Stimulated activated naive CD4-positive, alpha-beta T cell (primary cell): ENCODE results near the gene PDE8B.

Experiments
- DNase-seq, 6 experiments: peaks; one replicate each; lab custom pipeline; 2025; lab: John Stamatoyannopoulos, UW

Gene PDE8B

GRCh38 chr5:77186652-77187370 lies 23.7 kb upstream of the PDE8B start:
- DNase-seq: no peak

GRCh38 chr5:77189421-77189820 lies 21.1 kb upstream of the PDE8B start:
- no peak for DNase-seq

DNA sequence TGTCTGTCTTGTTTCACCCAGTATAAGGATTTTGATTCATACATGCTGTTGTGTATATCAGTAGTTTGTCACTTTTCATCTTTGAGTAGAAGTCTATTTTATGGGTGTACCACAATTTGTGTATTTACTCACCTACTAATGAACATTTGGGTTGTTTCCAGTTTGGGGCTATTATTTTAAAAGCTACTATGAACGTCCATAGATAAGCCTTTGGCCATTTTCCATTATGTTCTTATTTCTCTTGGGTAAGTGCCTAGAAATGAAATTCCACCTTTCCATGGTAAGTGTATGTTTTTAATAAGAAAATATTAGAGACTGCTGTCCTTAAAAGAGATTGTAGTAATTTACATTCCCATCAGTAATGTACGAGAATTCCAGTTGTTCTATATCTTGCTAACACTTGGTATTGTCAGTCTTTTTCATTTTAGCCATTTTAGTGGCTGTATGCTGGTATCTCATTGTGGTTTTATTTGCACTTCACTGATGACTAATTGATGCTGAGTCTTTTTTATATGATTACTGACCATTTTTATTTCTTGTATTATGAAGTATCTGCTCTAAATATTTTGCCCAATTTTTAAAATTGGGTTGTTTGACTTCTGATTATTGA lies 17.9 kb upstream of the PDE8B start:
- no peak for DNase-seq

DNA sequence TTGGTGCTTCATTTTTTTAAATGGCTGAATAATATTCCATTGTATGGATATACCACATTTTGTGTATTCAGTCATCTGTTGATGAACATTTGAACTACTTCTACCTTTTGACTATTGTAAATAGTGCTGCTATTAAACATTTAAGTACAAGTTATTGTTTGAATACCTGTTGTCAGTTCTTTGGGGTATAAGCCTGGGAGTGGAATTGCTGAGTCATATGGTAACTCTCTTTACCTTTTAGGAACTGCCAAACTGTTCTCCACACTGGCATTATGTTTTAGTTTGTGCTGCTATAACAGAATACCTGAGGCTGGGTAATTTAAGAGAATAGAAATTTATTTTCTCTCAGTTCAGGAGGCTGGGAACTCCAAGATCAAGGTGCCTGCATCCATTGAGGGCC lies 15.7 kb upstream of the PDE8B start:
- DNase-seq: no peak

DNA sequence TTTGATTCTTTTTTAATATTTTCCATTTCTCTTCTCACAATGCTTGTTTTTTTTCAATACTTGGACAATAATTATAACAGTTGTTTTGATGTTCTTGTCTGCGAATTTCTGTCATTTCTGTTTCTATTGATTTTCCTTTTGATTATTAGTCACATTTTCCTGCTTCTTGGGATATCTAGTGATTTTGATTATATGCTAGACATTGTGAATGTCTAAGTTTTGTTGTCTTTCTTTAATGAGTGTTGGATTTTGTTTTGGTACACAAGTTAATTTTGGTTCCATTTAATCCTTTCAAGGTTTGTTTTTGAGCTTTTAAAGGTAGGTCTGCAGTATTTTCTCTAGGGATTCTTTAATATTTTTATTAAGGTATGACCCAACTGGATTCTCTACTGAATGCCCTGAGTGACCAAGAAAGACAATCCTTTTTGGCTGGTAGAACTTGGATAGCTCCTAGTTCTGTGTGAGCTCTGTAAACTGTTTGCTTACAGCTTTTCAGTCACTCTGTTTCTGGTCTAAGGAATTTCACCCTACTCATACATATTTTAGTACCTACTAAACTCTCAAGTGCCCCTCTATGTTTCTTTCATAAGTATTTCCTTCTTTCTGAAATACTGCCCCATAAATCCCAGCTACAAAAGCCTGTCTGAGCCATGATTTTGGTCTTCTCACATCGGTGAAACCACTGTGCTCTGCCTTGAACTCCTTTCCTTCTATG lies 12.5 kb upstream of the PDE8B start:
- no peak for DNase-seq

GRCh38 chr5:77200663-77201062 lies 9.8 kb upstream of the PDE8B start:
- no peak for DNase-seq

DNA sequence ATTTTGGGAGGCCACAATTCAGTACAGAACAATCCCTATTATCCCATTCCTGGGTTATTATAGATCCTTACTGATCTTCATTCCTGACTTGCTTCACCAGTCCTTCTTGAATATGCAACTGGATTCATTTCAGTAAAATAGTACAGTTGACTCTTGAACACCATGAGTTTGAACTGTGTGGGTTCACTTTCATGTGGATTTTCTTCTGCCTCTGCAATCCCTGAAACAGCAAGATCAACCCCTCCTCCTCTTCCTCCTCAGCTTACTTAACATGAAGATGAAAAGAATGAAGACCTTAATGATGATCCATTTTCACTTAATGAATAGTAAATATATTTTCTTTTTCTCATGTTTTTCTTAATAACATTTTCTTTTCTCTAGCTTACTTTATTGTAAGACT lies 8.3 kb upstream of the PDE8B start:
- peak in 1 of 6 experiments; percentile 3 for DNase-seq

DNA sequence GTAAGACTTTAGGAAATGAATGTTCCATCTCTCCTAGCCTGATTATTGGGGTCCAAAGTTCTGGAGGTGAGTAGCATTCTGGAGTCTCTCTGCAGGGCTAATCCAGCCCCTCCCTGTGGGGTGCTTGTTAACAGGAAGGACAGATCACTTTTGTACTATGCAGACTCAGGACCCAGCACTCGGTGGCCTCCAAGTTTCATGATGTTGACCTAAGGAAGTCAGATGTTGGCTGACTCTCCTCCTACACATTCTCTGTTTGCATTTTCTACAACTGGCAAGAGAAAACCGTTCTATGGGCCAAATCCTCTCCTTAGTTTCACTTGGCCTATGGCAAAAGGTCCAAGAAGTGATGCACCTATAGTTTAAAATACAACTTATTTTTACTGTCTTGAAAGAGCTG lies 5.5 kb upstream of the PDE8B start:
- no peak for DNase-seq

DNA sequence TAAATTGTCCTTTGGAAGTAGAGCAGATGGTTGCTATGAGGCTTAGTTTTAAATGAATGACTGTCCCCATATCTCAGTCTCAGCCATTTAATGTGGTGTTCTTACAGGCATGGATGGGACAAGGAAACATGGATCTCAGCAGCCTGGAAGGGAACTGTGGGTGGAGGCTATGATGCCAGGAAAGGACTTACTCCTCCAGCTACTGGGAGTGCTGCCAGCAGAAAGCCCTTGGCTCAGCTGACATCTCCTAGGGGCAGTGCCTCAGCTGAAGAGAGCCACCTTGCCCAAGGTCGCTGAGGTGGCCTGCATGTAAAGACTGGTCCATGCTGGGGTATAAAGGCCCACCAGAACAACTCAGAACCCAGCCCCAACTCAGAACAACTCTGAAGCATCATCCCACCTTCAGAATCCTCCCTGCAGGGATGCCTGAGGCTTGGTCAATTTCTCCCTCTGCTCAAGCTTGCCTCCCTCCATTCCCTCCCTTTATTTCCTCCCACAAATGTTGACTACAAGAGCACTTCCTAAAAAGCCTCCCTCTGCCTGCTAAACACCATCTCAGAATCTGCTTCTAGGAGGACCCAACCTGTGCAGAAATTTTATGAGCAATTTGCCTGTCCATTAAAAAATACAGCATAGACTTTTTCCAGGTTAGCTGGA lies 1.8 kb upstream of the PDE8B start:
- no peak for DNase-seq

GRCh38 chr5:77209495-77210090 lies 887 bp upstream of the PDE8B start:
- DNase-seq: no peak

DNA sequence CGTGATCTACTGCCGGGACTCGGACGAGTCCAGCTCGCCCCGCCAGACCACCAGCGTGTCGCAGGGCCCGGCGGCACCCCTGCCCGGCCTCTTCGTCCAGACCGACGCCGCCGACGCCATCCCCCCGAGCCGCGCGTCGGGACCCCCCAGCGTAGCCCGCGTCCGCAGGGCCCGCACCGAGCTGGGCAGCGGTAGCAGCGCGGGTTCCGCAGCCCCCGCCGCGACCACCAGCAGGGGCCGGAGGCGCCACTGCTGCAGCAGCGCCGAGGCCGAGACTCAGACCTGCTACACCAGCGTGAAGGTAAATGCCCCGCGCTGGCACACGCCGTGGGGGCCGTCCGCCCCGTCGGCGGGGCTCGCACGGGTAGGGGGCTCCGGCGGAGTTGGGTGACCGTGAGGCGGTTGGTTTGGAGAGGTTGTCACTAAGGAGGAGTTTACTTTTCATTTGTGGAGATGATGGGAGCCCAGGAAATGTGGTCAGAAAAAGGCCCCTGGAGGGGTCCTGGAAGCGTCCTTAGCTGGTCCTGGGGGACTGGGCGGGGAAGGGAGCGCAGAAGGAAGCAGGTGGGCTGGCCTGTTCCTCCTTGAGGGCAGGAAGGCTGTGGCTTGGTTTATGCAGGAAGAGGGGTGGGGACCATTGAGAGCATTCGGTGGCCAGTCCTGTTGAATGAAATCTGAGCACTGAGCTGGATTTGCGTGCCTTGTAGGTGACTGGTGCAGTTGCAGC lies 647 bp downstream of the PDE8B start:
- peak in 2 of 6 experiments; percentile 4 to 21 for DNase-seq

DNA sequence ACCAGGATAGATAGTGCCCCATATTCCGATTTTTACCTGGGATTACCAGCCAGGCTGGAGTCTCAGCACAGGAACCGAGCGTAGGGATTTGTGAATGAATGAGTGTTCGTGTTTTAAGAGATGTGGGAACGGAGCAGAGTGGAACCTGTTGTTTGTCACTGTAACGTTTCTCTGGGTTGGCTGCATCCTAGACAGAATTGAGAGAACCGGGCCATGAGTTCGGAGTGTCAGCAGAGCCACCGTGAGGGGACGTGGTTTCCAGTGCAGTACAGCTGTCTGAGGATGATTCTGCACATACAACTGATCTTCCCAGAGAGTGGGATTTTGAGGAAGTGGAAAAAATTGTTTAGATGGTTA lies 1.2 kb downstream of the PDE8B start:
- no peak for DNase-seq

DNA sequence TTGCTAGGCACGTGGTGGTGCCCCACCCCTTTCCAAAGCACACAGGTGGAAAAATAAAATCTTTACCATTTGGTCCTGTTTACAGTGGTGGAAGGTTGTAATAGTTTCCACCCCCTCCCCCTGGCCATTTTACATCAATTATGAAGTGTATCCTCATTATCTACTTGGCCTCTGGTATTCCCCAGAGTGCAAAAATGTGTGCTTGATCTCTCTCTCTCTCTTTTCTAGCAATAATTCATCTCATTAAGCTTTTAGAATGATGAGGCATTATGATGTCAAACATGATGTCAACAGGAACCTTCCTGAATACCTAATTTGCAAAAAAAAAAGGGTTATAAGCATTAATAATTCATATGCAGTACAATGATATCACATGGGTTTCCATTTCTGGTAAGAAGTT lies 3.1 kb downstream of the PDE8B start:
- DNase-seq: no peak

DNA sequence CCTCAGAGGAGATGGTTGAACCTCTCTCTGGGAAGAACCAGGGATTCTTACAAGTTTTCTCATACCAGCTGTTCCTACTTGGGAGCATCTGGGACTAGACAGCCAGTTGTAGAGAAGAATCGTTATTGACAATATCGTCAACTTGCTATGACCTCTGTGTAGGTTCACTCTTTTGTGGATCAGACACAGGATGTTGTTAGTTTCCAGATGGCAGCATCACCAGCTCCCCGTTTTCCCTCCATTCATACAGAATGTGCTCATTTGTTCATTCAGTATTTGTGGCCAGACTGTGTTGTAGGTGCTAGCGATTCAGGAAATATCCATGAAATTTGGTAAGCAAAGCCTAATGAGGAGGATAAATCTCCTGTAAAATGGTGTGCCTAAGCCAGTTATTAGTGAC lies 3.7 kb downstream of the PDE8B start:
- DNase-seq: no peak

- no peak for DNase-seq
These were observed 7.8 kb downstream of the PDE8B start for GRCh38 chr5:77218263-77218662.

DNA sequence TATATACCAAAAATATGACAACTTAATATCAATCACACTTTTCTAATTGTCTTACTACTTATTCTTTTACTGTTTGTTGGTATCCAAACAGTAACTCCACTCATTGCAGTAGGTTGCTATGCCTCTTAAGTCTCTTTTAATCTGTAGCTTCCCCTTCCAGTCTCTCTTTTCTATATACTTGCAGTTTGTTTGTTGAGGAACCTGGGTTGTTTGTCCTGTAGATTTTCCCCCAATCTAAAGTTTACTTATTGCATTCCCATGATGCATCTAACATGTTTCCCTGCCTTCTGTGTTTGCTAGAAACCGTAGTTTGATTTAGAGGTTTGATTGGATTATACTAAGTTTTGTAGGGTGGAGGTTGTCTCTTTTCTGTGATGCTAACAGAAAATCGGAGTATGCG lies 10.6 kb downstream of the PDE8B start:
- no peak for DNase-seq

- DNase-seq: no peak
These were observed 12.2 kb downstream of the PDE8B start for GRCh38 chr5:77222722-77223121.

GRCh38 chr5:77223653-77224052 lies 13.2 kb downstream of the PDE8B start:
- DNase-seq: no peak

- DNase-seq: no peak
These were observed 14.3 kb downstream of the PDE8B start for GRCh38 chr5:77224672-77225355.

GRCh38 chr5:77225531-77225930 lies 15.1 kb downstream of the PDE8B start:
- DNase-seq: no peak

- no peak for DNase-seq
These were observed 19.4 kb downstream of the PDE8B start for GRCh38 chr5:77229887-77230286.
